Nephron (organoid): ENCODE data around the gene CEP43.

ENCODE experiments used
- H3K27ac Mint-ChIP-seq, 3 experiments: 2 replicates each; pipeline ENCODE4 v1.8.0; 2020; ENCODE audit warnings: mixed read lengths in 3 of 3, mild to moderate bottlenecking in 2 of 3, moderate library complexity in 1 of 3
- H3K27me3 Mint-ChIP-seq: 2 replicates; pipeline ENCODE4 v1.8.0; 2021; ENCODE audit warnings: low read depth, mild to moderate bottlenecking, moderate library complexity, mixed read lengths
- H3K36me3 Mint-ChIP-seq: 2 replicates; pipeline ENCODE4 v1.8.0; 2020; ENCODE audit warnings: low read depth, mixed read lengths
- H3K4me1 Mint-ChIP-seq: 2 replicates; pipeline ENCODE4 v1.8.0; 2020; ENCODE audit warnings: mixed read lengths
- H3K4me3 Mint-ChIP-seq, 3 experiments: 2 replicates each; pipeline ENCODE4 v1.8.0; 2020; ENCODE audit warnings: mild to moderate bottlenecking in 3 of 3, mixed read lengths in 3 of 3, moderate library complexity in 2 of 3
- H3K9me3 Mint-ChIP-seq: 2 replicates; pipeline ENCODE4 v1.8.0; 2020; ENCODE audit warnings: mixed read lengths
- TF ChIP-seq, protein P1 (sequence below), 3 experiments: fragments of 200-600 bp; sonication (generic); IDR thresholded peaks; one replicate each; pipeline ENCODE4 v1.5.0; 2021; ENCODE audit warnings: antibody characterized with exemption in 3 of 3; ENCODE audit not compliant: unreplicated experiment in 3 of 3

The CEP43 gene

DNA sequence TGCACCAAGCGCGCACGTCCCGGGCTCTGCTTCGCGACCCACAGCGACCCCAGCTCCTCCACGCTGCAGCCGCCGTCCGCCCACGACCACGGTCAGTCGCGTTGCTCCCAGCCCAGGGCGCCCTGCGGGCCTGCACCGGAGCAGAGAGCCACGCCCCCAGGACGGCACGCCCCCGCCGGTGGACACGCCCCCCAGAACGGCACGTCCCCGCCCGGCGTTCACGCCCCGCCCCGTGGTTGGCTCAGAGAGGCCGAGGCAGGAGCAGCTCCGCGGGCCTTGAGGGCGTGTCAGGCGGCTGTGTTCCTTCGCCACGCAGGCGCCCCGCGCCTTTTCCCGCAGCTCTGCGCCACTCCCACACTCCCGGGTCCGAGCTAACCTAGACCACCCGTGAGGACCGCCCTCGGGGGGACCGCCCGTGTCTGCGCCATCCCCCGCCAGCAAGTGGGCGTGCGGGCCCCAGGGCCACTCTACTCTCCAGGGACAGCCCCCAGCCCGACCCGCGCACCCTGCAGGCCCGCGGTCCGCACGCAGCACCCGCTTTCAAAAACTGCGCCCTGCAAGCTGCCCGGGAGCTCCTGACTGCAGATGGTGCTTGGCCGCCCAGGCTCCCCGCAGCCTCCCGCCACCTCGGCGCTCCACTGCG, 42.6 kb upstream of the CEP43 start, which contains the start of gene RNASET2:
Gene RNASET2 (minus strand): TSS at position 107 of the 643 bp plus-strand sequence. CDS start 368 bp downstream, outside the sequence.
- Mint-ChIP-seq H3K36me3 (peaks cover 14% of the 10 kb centered on the region), H3K4me3 (peak within 1 kb of the TSS; percentile 90 to 91 (median 91)), H3K27me3 (no peaks in the 10 kb centered on the region), H3K27ac (peak within 1 kb of the TSS; percentile 82 to 90 (median 86)), H3K9me3 (no peaks in the 10 kb centered on the region), H3K4me1 (peaks cover 38% of the 10 kb centered on the region)
- TF ChIP-seq, protein P1, sequence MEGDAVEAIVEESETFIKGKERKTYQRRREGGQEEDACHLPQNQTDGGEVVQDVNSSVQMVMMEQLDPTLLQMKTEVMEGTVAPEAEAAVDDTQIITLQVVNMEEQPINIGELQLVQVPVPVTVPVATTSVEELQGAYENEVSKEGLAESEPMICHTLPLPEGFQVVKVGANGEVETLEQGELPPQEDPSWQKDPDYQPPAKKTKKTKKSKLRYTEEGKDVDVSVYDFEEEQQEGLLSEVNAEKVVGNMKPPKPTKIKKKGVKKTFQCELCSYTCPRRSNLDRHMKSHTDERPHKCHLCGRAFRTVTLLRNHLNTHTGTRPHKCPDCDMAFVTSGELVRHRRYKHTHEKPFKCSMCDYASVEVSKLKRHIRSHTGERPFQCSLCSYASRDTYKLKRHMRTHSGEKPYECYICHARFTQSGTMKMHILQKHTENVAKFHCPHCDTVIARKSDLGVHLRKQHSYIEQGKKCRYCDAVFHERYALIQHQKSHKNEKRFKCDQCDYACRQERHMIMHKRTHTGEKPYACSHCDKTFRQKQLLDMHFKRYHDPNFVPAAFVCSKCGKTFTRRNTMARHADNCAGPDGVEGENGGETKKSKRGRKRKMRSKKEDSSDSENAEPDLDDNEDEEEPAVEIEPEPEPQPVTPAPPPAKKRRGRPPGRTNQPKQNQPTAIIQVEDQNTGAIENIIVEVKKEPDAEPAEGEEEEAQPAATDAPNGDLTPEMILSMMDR (IDR thresholded peaks at IDR 0.05; ENCODE audit: unreplicated experiment in 3 of 3), result no peak

DNA sequence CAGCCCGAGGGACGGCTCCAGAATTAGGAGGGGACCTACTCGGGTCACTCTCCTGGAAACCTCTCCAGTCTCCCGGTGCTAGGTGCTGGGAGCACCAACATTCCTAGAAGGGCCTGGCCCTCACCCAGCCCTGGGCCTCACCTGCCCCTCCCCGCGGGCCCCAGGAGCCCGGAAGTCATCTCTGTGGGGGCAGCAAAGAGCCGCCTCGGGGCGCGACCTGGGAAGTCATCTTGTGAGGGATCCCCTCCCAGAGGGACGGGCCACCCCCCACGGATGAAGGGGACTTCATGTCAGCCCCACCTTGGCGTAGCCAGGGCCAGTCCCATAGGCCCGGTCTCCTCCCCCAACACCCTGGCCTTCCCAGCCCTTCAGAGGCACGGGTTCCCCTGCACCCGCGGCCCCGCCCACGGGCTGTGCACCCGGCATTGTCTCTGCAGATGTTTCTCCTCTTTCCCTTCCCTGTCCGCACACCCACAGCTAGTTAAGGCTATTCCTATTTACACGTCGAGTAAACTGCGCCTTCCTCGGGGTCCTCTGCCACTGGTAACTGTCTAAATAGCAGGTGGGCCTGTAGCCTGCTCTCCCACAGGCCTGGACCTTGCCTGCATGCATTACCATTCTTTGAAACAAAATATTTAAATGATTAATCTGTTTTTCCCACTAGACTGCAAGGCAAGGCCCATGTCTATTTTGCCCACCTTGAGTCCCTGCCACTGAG, 42.0 kb upstream of the CEP43 start:
- no peaks in the 10 kb centered on the region for H3K27me3 Mint-ChIP-seq
- peaks cover 38% of the 10 kb centered on the region for H3K4me1 Mint-ChIP-seq
- TF ChIP-seq, protein P1 (IDR thresholded peaks at IDR 0.05; ENCODE audit: unreplicated experiment in 3 of 3), result no peak
- H3K36me3 Mint-ChIP-seq, result peaks cover 11% of the 10 kb centered on the region
- no peaks in the 10 kb centered on the region for H3K9me3 Mint-ChIP-seq
- peak overlapping the region; percentile 82 to 90 (median 86) for H3K27ac Mint-ChIP-seq
- H3K4me3 Mint-ChIP-seq, result peak overlapping the region; percentile 90 to 91 (median 91)

DNA sequence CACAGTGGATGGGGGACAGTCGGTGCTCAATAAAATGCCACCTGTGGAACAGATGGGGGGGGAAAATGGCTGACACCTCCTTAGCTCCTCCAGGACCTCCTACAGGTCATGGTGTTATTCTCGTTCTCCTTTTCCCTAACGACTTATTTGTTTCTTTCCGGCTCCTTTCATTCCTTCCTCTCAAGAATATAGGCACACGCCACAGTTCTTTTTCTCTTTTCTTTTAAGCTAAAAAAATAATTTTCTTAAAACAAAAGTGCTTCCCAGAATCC, 41.5 kb upstream of the CEP43 start:
- Mint-ChIP-seq H3K9me3 (no peaks in the 10 kb centered on the region), H3K36me3 (peaks cover 8% of the 10 kb centered on the region), H3K4me1 (peaks cover 38% of the 10 kb centered on the region), H3K27me3 (no peaks in the 10 kb centered on the region), H3K27ac (peak overlapping the region; percentile 82 to 90 (median 86)), H3K4me3 (peak overlapping the region; percentile 90 to 91 (median 91))
- TF ChIP-seq, protein P1 (IDR thresholded peaks at IDR 0.05; ENCODE audit: unreplicated experiment in 3 of 3), result no peak

DNA sequence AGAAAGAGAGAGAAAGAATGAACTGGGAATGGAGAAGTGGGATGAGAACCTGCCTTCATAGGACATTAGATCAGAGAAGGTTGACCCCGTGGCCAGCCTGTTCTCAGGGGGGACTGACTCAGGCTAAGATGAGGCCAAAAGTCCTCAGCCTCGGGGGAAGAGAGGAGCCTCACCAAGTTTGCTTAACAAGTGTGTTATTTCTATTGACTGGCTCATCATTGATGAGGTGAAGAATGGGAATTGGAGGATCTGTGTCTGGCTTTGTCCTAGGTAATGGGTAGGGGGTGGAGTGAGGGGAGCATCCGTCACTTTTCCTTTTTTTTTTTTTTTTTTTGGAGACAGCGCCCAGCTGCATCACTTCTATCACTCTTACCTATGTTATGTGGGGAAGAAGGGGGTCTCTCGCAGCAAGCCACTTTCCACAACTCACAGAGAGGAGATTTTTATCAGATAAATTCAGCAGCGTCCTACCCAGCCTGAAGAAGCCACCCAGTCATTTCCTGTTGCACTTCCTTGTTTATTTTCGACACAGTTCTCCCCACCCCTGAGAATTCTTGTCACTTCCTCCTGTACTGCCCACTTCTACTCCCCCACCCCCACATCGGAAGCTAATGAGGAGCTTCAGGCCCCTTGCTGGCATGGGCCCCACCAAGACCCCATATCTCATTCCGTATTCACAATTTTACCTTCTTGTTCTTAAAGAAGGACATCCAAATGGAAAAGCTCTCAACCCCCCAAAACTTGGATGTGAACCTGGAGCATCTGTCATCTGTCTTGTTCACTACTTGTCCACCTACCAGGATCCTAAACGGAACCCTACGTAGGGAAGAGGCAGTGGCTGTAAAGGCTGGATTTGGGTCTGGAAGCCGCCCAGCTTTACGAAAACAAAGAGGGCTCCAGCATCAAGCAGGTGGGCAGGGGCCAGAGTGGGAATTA, 40.0 kb upstream of the CEP43 start:
- H3K4me1 Mint-ChIP-seq, result peaks cover 28% of the 10 kb centered on the region
- no peaks in the 10 kb centered on the region for H3K27me3 Mint-ChIP-seq
- peaks cover 4% of the 10 kb centered on the region for H3K9me3 Mint-ChIP-seq

GRCh38 chr6:166959911-166960608, 39.1 kb upstream of the CEP43 start:
- H3K4me3 Mint-ChIP-seq, result peak overlapping the region in 1 of 3 experiments; percentile 68
- peak overlapping the region; percentile 59 to 90 (median 86) for H3K27ac Mint-ChIP-seq
- peaks cover 7% of the 10 kb centered on the region for H3K9me3 Mint-ChIP-seq
- H3K27me3 Mint-ChIP-seq, result no peaks in the 10 kb centered on the region
- TF ChIP-seq, protein P1 (IDR thresholded peaks at IDR 0.05; ENCODE audit: unreplicated experiment in 3 of 3), result no peak
- peaks cover 4% of the 10 kb centered on the region for H3K36me3 Mint-ChIP-seq
- peaks cover 25% of the 10 kb centered on the region for H3K4me1 Mint-ChIP-seq

More for the DNA sequence above, 40.0 kb upstream of the CEP43 start:
- Mint-ChIP-seq H3K36me3 (peaks cover 4% of the 10 kb centered on the region), H3K27ac (peak overlapping the region; percentile 82 to 90 (median 86)), H3K4me3 (peak overlapping the region in 2 of 3 experiments; percentile 54 to 57)
- TF ChIP-seq, protein P1 (IDR thresholded peaks at IDR 0.05; ENCODE audit: unreplicated experiment in 3 of 3), result no peak
